Measurements from ENCODE around the gene NR3C2.

The NR3C2 gene

GRCh38 chr4:148238086-148238485 lies 204.1 kb downstream of the NR3C2 start:
- no peak for DNase-seq (ENCODE audit: low read depth)
- H3K4me3 ChIP-seq (ENCODE audit: low read length): no peak overlapping the region
- TF ChIP-seq CTCF (conservative IDR thresholded peaks at IDR 0.05; ENCODE audit: low read depth, low read length): no peak

- H3K4me3 ChIP-seq (ENCODE audit: low read length): no peak overlapping the region
- TF ChIP-seq CTCF (conservative IDR thresholded peaks at IDR 0.05; ENCODE audit: low read depth, low read length): no peak
- no peak for DNase-seq (ENCODE audit: low read depth)
Observed at GRCh38 chr4:148235809-148236208, 206.4 kb downstream of the NR3C2 start.

- no peak overlapping the region for H3K4me3 ChIP-seq (ENCODE audit: low read length)
- no peak for DNase-seq (ENCODE audit: low read depth)
- no peak for TF ChIP-seq CTCF (conservative IDR thresholded peaks at IDR 0.05; ENCODE audit: low read depth, low read length)
Observed at GRCh38 chr4:148229798-148230197, 212.4 kb downstream of the NR3C2 start.

GRCh38 chr4:148229028-148229427 lies 213.2 kb downstream of the NR3C2 start:
- no peak for TF ChIP-seq CTCF (conservative IDR thresholded peaks at IDR 0.05; ENCODE audit: low read depth, low read length)
- no peak overlapping the region for H3K4me3 ChIP-seq (ENCODE audit: low read length)
- no peak for DNase-seq (ENCODE audit: low read depth)

GRCh38 chr4:148227147-148227546 lies 215.1 kb downstream of the NR3C2 start:
- TF ChIP-seq CTCF (conservative IDR thresholded peaks at IDR 0.05; ENCODE audit: low read depth, low read length): no peak
- no peak overlapping the region for H3K4me3 ChIP-seq (ENCODE audit: low read length)
- DNase-seq (ENCODE audit: low read depth): no peak

GRCh38 chr4:148226341-148226740 lies 215.9 kb downstream of the NR3C2 start:
- DNase-seq (ENCODE audit: low read depth): no peak
- no peak overlapping the region for H3K4me3 ChIP-seq (ENCODE audit: low read length)
- no peak for TF ChIP-seq CTCF (conservative IDR thresholded peaks at IDR 0.05; ENCODE audit: low read depth, low read length)

GRCh38 chr4:148225639-148226038 lies 216.6 kb downstream of the NR3C2 start:
- TF ChIP-seq CTCF (conservative IDR thresholded peaks at IDR 0.05; ENCODE audit: low read depth, low read length): no peak
- no peak for DNase-seq (ENCODE audit: low read depth)
- no peak overlapping the region for H3K4me3 ChIP-seq (ENCODE audit: low read length)
